ENCODE measurements around the gene NRXN3.

GRCh38 chr14:79304279-79304678 is 1134.1 kb downstream of the NRXN3 start:
- TF ChIP-seq CTCF (conservative IDR thresholded peaks at IDR 0.05) (no peak), EZH2 (IDR thresholded peaks at IDR 0.05; ENCODE audit: low read depth) (no peak)

Data from PC-9 (cell line).